ENCODE data around the gene FAM217B.

FAM217B gene

DNA sequence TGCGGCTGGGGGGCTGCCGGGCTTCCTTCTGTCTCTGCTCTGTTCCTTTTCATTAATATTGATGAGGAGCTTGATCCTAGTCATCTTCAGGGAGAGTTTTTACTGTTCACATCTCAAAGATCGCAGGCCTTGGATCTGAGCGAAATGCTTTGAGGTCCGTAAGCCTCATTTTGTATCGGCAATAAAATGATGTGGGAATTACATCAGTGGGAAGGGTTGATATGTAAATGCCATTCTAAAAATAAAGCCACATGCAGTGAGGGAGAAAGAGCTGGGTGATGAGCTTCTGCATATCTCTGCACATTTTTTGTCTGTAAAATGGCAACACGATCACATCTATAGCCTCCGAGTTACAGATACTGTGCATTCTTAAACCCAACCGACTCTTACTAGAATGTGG is 42.9 kb downstream of the FAM217B start:
- DNase-seq: no peak

DNA sequence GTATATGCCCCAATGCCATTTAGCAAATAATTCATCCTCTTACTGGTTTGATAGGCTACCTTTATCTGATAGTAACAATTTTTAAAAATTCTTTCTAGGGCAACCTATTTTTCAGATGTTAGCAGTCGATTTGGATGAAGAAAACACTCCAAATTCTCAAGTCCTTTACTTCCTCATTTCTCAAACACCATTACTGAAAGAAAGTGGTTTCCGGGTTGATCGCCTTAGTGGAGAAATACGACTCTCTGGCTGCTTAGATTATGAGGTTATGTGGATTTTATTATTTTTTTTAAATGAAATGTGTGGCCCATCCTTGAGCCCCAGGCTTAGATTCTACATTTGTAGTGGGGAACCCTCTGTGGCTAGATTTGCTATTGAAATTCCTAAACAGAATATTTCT is 44.4 kb downstream of the FAM217B start:
- no peak for DNase-seq

DNA sequence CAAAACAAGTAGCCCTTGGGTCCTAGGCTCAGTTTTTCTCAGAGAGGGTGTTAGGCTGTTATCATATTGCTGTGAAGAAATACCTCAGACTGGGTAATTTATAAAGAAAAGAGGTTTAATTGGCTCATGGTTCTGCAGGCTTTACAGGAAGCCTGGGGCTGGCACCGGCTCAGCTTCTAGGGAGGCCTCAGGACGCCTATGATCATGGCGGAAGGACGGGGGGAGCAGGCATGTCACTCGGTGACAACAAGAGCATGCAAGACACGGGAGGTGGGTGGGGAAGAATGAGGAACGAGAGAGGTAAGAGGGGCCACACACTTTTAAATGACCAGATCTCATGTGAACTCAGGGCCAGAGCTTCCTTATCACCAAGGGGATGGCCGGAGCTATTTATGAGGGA is 45.0 kb downstream of the FAM217B start:
- DNase-seq: no peak

DNA sequence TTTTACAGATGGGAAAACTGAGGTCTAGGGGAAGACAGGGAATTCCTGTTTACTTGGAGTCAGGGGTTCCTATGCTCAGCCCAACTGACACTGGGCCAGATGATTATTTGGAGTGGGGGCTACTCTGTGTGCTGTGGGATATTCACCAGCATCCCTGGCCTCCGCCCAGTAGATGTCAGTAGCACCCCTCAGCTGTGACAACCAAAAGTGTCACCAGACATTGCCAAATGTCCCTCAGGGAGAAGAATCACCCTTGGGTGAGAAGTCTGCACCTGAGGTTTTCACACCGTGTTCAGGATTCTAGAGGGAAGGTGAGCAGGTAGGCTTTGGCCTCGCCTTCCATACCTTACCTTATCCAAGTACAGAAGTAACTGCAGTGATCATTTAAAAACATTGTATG is 45.7 kb downstream of the FAM217B start:
- DNase-seq: no peak

DNA sequence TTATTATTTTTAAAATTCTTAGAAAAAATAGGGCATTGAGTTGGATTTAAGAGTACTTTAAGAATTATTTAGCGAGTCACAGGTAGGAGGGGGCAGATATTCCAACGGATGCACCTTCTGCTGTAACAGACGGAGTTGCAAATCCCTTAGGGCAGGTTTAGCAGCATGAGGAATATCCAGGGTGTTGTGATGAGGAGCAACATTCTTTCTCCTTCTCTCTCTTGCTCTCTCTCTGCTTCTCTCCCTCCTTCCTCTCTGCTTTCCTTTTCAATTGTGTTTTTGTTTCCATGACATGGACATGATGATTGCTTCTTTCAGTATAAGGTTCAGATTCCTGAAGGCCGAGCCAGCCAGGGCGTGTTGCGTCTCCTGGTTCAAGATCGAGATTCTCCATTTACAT is 46.9 kb downstream of the FAM217B start:
- no peak for DNase-seq

DNA sequence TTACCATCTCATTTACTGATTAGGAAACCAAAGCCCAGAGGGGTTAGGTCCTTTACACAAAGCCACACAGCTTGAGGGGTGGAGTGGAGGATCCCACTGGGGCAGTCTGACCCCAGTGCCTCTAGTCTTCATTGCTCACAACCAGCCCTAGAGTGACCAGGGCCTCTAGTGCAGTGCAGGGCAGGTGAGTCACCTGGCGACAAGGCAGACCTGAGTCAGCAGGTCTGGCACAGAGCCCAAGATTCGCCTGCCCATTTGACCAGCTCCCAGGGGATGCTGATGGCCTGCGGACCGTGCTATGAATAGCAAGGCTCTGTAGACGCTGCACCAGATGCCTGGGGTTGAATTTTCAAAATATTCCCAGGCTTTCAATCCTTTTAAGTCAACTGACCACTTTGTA is 48.0 kb downstream of the FAM217B start:
- DNase-seq: no peak

DNA sequence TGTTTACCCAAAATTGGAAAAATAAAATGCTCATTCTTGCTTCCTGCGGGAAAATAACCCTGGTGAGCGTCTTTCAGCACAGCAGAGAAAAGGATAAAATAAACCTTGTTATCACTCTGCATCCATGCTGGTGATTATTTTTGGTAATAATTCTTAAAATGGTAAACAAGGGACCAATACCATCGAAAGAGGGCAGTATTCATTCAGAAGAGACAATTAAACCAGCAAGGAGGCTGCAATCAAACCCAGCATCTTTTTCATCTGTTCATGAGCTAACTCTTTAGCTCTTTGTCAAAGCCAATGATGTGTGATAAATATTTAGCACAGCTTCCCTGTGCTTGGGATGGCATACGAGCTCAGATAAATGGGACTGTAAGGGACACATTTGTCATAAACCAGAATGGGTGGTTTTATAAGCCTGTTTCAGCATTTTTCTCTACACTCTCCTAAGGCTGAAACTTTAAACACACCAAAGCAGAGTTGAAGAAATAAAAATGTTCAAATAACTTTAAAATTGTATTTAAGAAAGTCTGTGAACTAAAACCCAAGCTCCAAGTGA is 52.4 kb downstream of the FAM217B start:
- DNase-seq: no peak

DNA sequence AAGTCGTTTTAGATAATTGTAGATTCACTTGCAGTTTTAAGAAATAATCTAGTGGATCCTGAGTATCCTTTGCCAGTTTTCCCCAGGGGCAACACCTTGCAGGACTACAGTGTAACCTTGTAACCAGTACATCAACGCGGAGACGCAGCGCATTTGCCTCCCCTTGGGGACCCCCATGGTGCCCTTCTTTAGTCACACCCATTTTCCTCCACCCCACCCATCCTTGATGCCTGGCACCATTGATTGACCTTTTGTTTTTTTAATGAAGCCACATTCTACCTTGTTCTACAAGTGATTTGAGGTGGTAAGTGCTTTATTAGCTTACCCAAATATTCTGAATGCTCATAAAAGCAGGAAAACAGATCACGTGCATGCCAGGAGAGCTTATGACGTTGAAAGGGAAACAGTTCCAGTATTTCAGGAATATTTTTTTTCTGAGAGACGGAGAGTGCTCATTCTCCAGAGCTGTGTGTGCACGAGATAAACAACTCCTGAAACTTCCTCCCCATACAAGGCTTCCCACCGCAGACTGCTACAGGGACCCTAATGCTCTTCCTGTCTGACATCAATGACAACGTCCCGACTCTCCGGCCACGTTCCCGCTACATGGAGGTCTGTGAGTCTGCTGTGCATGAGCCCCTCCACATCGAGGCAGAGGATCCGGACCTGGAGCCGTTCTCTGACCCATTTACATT is 53.7 kb downstream of the FAM217B start:
- no peak for DNase-seq

DNA sequence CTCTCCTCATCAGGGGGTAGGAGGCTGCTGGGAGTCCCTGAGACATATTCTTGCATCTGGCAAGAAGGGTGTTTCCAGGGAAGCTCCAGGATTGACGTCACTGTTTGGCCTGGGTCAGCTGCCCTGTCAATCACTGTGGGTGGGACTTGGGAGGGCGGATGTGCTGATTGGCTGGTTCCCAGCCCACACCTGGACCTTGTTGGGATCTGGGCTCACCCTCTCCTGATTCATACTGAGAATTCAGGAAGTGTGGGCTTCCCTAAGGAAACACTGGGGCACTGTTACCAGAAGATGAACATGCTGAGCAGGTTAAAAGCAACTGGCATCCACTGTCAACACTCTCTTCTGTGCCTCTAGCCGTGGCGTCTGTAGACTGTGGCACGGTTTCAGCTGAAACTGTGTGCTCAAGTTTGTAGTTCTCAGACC is 54.5 kb downstream of the FAM217B start:
- DNase-seq: no peak

DNA sequence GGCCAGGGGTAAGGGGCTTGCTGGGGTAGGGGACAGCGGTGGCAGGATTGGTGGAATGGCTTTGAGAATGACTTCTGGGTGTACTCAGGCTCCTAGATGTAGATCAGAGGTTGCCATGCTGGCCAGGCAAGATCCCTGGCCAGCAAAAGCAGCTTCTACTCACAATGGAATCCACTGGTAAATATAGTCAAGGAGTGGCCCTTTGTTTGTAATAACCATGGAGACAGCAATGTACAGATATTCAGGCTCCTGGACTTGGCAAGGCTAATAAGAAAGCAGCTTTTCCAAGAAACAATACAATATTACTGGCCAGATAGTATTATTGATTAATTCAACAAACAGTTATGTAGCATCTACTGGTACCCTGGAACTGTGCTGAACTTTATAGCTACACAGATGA is 55.9 kb downstream of the FAM217B start:
- no peak for DNase-seq

DNA sequence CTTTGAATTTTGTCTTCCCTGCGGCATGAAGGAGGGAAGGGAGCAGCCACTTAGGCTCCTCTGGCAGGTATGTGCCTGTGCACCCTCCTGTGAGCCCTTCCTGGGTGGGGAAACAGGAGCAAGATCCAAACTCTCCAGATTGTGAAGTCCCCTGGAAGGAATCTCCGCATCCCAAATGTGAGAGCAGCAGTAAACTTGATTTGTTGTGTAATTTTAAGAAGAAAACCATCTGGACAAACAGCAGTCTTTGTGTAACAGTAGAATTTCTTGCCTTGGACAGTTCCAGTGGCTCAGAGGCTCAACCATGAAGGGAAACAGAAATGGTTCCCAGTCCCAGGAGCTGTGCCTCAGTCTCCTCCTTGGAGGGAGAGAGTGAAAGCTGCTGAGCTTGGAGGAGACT is 57.7 kb downstream of the FAM217B start:
- DNase-seq: no peak

Measured in effector CD8-positive, alpha-beta T cell (primary cell).